22Rv1 (cell line): ENCODE results near the gene BMPR2.
"Not testable (repeated sequence)": the region's sequence is repeated elsewhere in the genome, so short reads cannot be mapped to it uniquely, and the experiment has no call there.

Experiments used
- H3K27ac ChIP-seq: fragments of 450-650 bp; 2 replicates; pipeline ENCODE4 v1.5.1; 2017
- CTCF ChIP-seq: fragments of 450-650 bp; IDR thresholded peaks from 2 replicates; pipeline ENCODE4 v1.5.1; 2017; ENCODE audit warnings: mild to moderate bottlenecking
- ZFX ChIP-seq: fragments of 450-650 bp; IDR thresholded peaks from 2 replicates; pipeline ENCODE4 v1.6.1; 2017; ENCODE audit warnings: antibody characterized with exemption, borderline replicate concordance

The BMPR2 gene

GRCh38 chr2:202434472-202434871 lies 58.3 kb downstream of the BMPR2 start:
- no peak overlapping the region for H3K27ac ChIP-seq
- TF ChIP-seq CTCF (no peak), ZFX (no peak)

DNA sequence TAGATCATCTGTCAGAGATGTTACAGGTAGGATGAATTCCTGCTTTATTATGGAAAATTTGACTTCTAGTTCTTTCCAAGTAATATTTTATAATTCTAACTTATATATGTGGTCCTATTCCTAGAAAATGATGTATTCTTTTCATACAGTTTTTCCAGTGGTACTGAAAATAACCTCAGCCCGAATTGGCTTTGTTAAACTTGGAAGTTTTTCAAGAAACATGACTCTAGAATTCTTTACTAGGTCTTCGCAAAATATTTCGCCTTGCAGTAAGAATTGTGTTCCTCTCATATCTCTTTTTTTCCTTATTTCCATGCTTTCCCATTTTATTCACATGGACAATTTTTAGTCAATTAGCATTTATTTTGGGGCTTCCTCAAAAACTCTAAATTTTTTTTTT lies 60.5 kb downstream of the BMPR2 start:
- TF ChIP-seq CTCF (no peak), ZFX (no peak)
- no peak overlapping the region for H3K27ac ChIP-seq

DNA sequence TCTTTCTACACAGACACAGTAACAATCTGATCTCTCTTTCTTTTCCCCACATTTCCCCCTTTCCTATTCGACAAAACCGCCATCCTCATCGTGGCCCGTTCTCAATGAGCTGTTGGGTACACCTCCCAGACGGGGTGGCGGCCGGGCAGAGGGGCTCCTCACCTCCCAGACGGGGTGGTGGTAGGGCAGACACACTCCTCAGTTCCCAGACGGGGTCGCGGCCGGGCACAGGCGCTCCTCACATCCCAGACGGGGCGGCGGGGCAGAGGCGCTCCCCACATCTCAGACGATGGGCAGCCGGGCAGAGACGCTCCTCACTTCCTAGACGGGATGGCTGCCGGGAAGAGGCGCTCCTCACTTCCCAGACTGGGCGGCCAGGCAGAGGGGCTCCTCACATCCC lies 64.0 kb downstream of the BMPR2 start:
- not testable (repeated sequence) for H3K27ac ChIP-seq

DNA sequence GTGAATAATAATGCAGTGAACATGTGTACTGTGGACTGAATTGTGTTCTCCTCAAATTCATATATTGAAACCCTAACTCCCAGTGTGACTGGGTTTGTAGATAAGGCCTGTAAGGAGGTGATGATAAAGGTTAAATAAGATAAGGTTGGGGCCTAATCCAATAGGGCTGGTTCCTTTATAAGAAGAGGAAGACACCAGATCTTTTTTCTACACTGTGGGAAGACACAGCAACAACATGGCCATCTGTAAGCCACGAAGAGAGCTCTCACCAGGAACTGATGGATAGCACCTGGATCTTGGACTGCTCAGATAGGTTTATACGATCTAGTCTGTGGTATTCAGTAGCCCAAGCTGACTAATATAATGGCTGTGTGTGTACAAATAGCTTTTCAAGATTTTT lies 66.8 kb downstream of the BMPR2 start:
- no peak overlapping the region for H3K27ac ChIP-seq

DNA sequence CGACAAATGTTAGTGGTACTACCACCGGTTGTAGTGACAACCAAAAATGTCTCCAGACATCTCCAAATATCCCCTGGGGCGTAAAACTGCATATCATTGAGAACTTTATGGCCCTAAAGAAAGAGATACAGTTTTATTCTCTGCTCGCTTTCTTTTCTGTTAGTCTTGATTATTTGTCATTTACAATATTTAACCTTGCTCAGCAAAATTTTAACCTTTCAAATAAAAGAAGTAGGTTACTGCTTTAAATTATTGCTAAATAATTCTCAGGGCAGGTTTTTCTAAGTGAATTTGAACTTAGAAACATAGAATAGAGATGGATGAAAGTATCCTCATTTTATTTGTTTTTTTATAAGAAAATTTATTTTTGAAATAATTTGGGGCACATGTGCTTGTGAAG lies 67.9 kb downstream of the BMPR2 start:
- no peak for TF ChIP-seq ZFX
- no peak for TF ChIP-seq CTCF
- H3K27ac ChIP-seq, result no peak overlapping the region

More for the DNA sequence above, 66.8 kb downstream of the BMPR2 start:
- TF ChIP-seq CTCF (no peak), ZFX (no peak)

GRCh38 chr2:202449344-202449743 lies 73.2 kb downstream of the BMPR2 start:
- no peak for TF ChIP-seq ZFX
- TF ChIP-seq CTCF, result no peak
- no peak overlapping the region for H3K27ac ChIP-seq

DNA sequence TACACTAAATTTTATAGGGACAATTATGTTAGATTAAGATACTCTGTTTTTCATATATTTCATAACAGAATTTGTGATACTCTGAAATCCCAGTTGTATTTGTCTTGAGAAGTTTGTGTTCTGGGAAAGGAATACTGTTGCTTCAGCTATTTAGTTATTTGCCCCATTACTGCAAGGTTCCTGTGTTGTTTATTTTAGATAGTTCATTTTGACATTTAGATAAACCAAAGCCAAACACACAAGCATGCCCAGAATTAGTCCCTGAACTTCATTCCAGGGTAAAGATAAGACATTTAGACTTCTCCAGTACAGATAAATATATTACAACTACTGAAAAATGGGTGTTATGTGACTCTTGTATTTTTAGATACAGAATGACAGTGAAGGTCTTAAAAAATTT lies 74.7 kb downstream of the BMPR2 start:
- TF ChIP-seq ZFX (no peak), CTCF (no peak)
- no peak overlapping the region for H3K27ac ChIP-seq

DNA sequence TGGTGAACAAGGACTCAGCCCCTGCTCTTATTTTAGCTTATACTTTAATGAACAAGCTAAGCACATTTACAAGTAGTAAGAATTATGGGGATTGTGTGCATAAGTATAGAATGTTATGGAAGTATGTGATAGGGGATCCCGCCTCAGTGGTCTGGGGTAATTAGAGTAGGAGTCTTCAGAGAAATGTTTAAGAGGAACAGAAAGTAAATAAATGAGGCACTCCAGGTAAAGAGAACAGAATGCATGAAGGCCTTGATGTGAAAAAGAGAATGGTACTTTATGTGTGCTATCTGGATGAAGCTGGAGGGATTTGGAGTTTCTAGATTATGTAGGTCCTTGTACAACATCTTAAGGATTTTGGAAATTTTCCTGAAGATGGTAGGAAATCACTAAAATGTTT lies 76.6 kb downstream of the BMPR2 start:
- TF ChIP-seq ZFX (no peak), CTCF (no peak)
- no peak overlapping the region for H3K27ac ChIP-seq
